ENCODE measurements around the gene NOL8.

DNA sequence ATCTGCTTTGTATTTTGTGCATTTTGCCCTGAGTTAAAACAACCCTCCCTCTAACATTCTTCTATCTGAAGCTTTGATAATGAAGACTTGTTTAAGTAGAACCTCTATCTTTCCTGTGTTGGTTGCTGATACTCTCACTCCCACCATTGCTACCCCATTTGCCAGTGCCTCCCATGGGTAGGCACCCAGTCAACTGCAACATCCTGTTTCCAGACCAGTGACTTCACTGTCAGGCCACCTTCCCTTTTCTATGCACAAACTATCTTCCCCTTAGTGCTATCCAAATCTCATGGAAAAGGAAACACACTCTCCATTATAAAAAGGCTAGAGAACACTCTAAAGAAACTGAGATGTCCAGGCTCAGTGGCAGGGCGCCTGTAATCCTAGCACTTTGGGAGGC, 26.0 kb downstream of the NOL8 start:
- TF ChIP-seq, protein P1, sequence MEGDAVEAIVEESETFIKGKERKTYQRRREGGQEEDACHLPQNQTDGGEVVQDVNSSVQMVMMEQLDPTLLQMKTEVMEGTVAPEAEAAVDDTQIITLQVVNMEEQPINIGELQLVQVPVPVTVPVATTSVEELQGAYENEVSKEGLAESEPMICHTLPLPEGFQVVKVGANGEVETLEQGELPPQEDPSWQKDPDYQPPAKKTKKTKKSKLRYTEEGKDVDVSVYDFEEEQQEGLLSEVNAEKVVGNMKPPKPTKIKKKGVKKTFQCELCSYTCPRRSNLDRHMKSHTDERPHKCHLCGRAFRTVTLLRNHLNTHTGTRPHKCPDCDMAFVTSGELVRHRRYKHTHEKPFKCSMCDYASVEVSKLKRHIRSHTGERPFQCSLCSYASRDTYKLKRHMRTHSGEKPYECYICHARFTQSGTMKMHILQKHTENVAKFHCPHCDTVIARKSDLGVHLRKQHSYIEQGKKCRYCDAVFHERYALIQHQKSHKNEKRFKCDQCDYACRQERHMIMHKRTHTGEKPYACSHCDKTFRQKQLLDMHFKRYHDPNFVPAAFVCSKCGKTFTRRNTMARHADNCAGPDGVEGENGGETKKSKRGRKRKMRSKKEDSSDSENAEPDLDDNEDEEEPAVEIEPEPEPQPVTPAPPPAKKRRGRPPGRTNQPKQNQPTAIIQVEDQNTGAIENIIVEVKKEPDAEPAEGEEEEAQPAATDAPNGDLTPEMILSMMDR (IDR thresholded peaks at IDR 0.05): no peak
- no peak for TF ChIP-seq POLR2A (IDR thresholded peaks at IDR 0.05)
